ENCODE data around the gene KPNA5.
"Not testable (repeated sequence)": the region's sequence is repeated elsewhere in the genome, so short reads cannot be mapped to it uniquely, and the experiment has no call there.

The KPNA5 gene

GRCh38 chr6:116695401-116695800 is 14.4 kb downstream of the KPNA5 start:
- TF ChIP-seq, protein P1, sequence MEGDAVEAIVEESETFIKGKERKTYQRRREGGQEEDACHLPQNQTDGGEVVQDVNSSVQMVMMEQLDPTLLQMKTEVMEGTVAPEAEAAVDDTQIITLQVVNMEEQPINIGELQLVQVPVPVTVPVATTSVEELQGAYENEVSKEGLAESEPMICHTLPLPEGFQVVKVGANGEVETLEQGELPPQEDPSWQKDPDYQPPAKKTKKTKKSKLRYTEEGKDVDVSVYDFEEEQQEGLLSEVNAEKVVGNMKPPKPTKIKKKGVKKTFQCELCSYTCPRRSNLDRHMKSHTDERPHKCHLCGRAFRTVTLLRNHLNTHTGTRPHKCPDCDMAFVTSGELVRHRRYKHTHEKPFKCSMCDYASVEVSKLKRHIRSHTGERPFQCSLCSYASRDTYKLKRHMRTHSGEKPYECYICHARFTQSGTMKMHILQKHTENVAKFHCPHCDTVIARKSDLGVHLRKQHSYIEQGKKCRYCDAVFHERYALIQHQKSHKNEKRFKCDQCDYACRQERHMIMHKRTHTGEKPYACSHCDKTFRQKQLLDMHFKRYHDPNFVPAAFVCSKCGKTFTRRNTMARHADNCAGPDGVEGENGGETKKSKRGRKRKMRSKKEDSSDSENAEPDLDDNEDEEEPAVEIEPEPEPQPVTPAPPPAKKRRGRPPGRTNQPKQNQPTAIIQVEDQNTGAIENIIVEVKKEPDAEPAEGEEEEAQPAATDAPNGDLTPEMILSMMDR (IDR thresholded peaks at IDR 0.05; ENCODE audit: low read depth, low read length, missing control alignments) = no peak
- no peak for DNase-seq (ENCODE audit: extremely low read depth, low read depth)
- no peak overlapping the region for H3K4me3 ChIP-seq (replicated peaks; ENCODE audit: low read depth, low read length)

DNA sequence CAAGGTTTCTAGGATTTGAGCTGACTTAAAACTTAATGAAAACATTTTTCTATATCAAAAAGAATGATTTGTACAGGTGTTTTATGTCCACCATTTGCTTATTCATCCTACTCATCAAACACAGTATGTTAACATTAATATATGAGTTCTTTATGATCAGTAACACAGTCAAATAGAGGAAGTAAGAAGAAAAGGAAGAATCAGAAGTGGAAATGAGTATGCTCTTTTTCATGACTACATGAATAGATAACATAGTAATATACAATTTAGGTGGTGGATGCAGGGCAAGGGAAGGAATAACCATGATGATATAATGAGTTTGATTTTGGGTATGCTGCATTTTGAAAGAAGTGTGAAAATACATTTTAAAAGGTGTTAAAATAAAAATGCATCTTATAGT is 16.5 kb downstream of the KPNA5 start:
- TF ChIP-seq, protein P1 (IDR thresholded peaks at IDR 0.05; ENCODE audit: low read depth, low read length, missing control alignments) = no peak
- no peak overlapping the region for H3K4me3 ChIP-seq (replicated peaks; ENCODE audit: low read depth, low read length)
- DNase-seq (ENCODE audit: extremely low read depth, low read depth) = no peak

- DNase-seq (ENCODE audit: extremely low read depth, low read depth); H3K4me3 ChIP-seq (replicated peaks; ENCODE audit: low read depth, low read length): not testable (repeated sequence)
Measured at GRCh38 chr6:116703888-116704287, 22.9 kb downstream of the KPNA5 start.

DNA sequence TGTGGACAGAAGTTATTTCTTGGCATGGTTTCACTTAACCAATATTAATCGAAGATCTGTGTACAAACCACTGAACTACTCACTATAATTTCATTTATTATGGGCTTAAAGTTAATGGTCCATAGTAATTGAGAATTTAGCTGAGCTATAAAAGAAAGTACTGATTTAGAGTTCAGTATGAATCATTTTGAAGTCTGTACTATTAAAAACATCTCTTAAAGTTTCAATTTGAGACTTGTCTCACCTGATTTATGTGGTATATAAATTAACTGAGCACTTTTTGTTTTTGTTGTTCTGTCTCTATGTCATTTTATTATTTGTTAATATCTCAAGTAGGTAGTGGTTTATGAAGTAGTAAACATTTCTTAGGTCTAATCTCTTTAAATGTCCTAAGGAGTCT is 24.9 kb downstream of the KPNA5 start:
- DNase-seq (ENCODE audit: extremely low read depth, low read depth) = no peak
- no peak overlapping the region for H3K4me3 ChIP-seq (replicated peaks; ENCODE audit: low read depth, low read length)
- TF ChIP-seq, protein P1 (IDR thresholded peaks at IDR 0.05; ENCODE audit: low read depth, low read length, missing control alignments) = no peak

DNA sequence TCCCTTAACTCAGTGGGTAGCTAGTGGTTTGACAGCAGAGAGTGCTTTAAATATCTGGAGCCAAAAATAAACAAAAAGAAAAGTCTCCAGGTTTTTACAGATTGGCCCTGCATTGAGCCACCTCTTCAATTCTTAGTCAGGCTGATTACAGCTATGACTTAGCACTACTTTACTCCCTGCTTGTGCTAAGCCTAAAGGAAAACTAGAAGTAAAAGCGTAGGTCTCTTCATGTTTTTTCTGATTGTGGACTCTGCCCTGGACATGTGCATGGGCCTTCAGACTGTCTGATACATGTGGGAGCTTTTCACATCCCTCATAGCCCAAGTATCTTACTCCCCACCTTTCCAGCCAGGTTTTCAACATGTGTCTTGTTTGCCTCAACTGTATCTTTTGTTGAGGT is 33.3 kb downstream of the KPNA5 start:
- DNase-seq (ENCODE audit: extremely low read depth, low read depth) = no peak
- H3K4me3 ChIP-seq (replicated peaks; ENCODE audit: low read depth, low read length) = no peak overlapping the region
- TF ChIP-seq, protein P1 (IDR thresholded peaks at IDR 0.05; ENCODE audit: low read depth, low read length, missing control alignments) = no peak

DNA sequence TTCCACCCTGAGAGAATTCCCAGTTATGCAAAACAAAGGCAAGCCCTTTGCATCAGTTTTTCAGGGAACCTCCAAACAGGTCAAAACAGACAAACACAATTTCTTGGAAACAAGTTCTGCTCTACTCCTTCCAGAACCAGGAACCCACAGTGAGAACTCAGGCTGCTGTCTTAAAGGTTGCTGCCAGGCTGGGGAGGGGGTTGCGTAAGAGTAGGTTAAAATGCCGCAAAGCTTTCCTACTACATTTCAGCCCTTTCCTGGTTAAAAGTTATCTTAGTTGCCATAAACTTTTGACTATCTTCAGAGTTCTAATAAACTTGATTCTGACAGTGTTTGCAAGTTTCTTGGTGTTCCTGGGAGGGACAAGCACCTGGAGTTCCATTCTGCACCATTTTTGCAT is 33.8 kb downstream of the KPNA5 start:
- no peak overlapping the region for H3K4me3 ChIP-seq (replicated peaks; ENCODE audit: low read depth, low read length)
- TF ChIP-seq, protein P1 (IDR thresholded peaks at IDR 0.05; ENCODE audit: low read depth, low read length, missing control alignments) = no peak
- no peak for DNase-seq (ENCODE audit: extremely low read depth, low read depth)

GRCh38 chr6:116726947-116727346 is 45.9 kb downstream of the KPNA5 start:
- TF ChIP-seq, protein P1 (IDR thresholded peaks at IDR 0.05; ENCODE audit: low read depth, low read length, missing control alignments) = no peak
- no peak for DNase-seq (ENCODE audit: extremely low read depth, low read depth)
- H3K4me3 ChIP-seq (replicated peaks; ENCODE audit: low read depth, low read length) = no peak overlapping the region

Measured in HFF-Myc (cell line).